DMS 273 treated with DMSO at 0.1 percent for 48 hours (cell line): Measurements from ENCODE around the gene HIGD2A.

Experiments
- DNase-seq: peaks from one replicate; lab custom pipeline; 2025; lab: John Stamatoyannopoulos, UW

Gene HIGD2A

GRCh38 chr5:176369934-176370711 is 18.4 kb upstream of the HIGD2A start:
- DNase-seq, result no peak

GRCh38 chr5:176371621-176372539 is 16.7 kb upstream of the HIGD2A start:
- no peak for DNase-seq

- DNase-seq, result no peak
Measured at GRCh38 chr5:176373100-176373818, 15.3 kb upstream of the HIGD2A start.

GRCh38 chr5:176379881-176380280 is 8.7 kb upstream of the HIGD2A start:
- no peak for DNase-seq

- no peak for DNase-seq
Measured at GRCh38 chr5:176381423-176381822, 7.1 kb upstream of the HIGD2A start.

- no peak for DNase-seq
Measured at GRCh38 chr5:176381979-176382378, 6.6 kb upstream of the HIGD2A start.

- DNase-seq, result no peak
Measured at GRCh38 chr5:176382721-176383120, 5.8 kb upstream of the HIGD2A start.

GRCh38 chr5:176383248-176383905 is 5.2 kb upstream of the HIGD2A start:
- no peak for DNase-seq

GRCh38 chr5:176383961-176384360 is 4.6 kb upstream of the HIGD2A start:
- DNase-seq, result no peak

- no peak for DNase-seq
Measured at GRCh38 chr5:176384366-176384930, 4.1 kb upstream of the HIGD2A start.

GRCh38 chr5:176384991-176385390 is 3.6 kb upstream of the HIGD2A start:
- DNase-seq, result no peak

- no peak for DNase-seq
Measured at GRCh38 chr5:176386491-176386890, 2.1 kb upstream of the HIGD2A start.

- DNase-seq, result no peak
Measured at GRCh38 chr5:176387384-176387925, 1.1 kb upstream of the HIGD2A start.

- no peak for DNase-seq
Measured at GRCh38 chr5:176388003-176388443, 528 bp upstream of the HIGD2A start.

- DNase-seq, result no peak
Measured at GRCh38 chr5:176389135-176390123, 878 bp downstream of the HIGD2A start.

GRCh38 chr5:176391479-176391878 is 2.9 kb downstream of the HIGD2A start:
- no peak for DNase-seq

GRCh38 chr5:176391999-176392398 is 3.4 kb downstream of the HIGD2A start:
- no peak for DNase-seq

- DNase-seq, result no peak
Measured at GRCh38 chr5:176392526-176392925, 4.0 kb downstream of the HIGD2A start.

GRCh38 chr5:176394096-176394495 is 5.5 kb downstream of the HIGD2A start:
- DNase-seq, result no peak
